IMR-90 (cell line): ENCODE data around the gene RIMBP2. TPM values are rescaled to one million over a fixed set of nuclear protein-coding genes. Genes with fewer than 3 reads are reported as not detected.

ENCODE experiments used
- ATAC-seq: fragments of 200-7000 bp; cut with Tn5 transposase; 2 replicates; pipeline ENCODE4 v1.9.1; 2020; ENCODE audit warnings: low read depth, mild to moderate bottlenecking, moderate library complexity
- BruUV-seq: library from RNA; stranded (reverse); fragments of 400-500 nt; replicated peaks from 2 replicates; lab custom pipeline; 2021; lab: Mats Ljungman, UMichigan
- CTCF ChIA-PET: fragments of 300-600 bp; formaldehyde crosslinking; extraction: SDS; loops from one replicate; lab custom pipeline; 2021; ENCODE audit warnings: antibody characterized with exemption; lab: Yijun Ruan, JAX
- POLR2A ChIA-PET: fragments of 300-600 bp; sonication (Branson Sonifier 250); formaldehyde crosslinking; loops from one replicate; lab custom pipeline; 2022; ENCODE audit warnings: antibody characterized with exemption; ENCODE audit not compliant: unreplicated experiment; lab: Charles Lee
- DNase-seq: peaks from one replicate; pipeline ENCODE4 v3.0.0; 2013
- H2AFZ ChIP-seq: replicated peaks from 2 replicates; pipeline ENCODE3; 2013; ENCODE audit warnings: low read length, mild to moderate bottlenecking; ENCODE audit not compliant: poor library complexity
- H2AK5ac ChIP-seq: 2 replicates; pipeline ENCODE4 v1.6.1; 2013; ENCODE audit warnings: low read depth, low read length, inconsistent platforms
- H2AK9ac ChIP-seq: replicated peaks from 2 replicates; pipeline ENCODE3; 2013; ENCODE audit warnings: mild to moderate bottlenecking, low read depth, low read length, moderate library complexity; ENCODE audit not compliant: poor library complexity
- H2BK120ac ChIP-seq: 2 replicates; pipeline ENCODE4 v1.6.1; 2013; ENCODE audit warnings: low read depth, low read length, inconsistent platforms
- H2BK15ac ChIP-seq: 3 replicates; pipeline ENCODE4 v1.6.1; 2013; ENCODE audit warnings: low read depth, low read length, inconsistent platforms
- H2BK20ac ChIP-seq: 2 replicates; pipeline ENCODE4 v1.6.1; 2013; ENCODE audit warnings: low read depth, mild to moderate bottlenecking, inconsistent platforms, low read length, moderate library complexity
- H2BK5ac ChIP-seq: 2 replicates; pipeline ENCODE4 v1.6.1; 2013; ENCODE audit warnings: mild to moderate bottlenecking, low read depth, low read length, inconsistent platforms; ENCODE audit not compliant: poor library complexity, severe bottlenecking
- H3K14ac ChIP-seq: replicated peaks from 2 replicates; pipeline ENCODE4 v1.6.1; 2013; ENCODE audit warnings: low read depth, low read length, inconsistent platforms
- H3K18ac ChIP-seq: 2 replicates; pipeline ENCODE4 v1.6.1; 2013; ENCODE audit warnings: low read depth, low read length, control low read depth
- H3K23ac ChIP-seq: 2 replicates; pipeline ENCODE4 v1.6.1; 2013; ENCODE audit warnings: low read depth, low read length, inconsistent platforms
- H3K27ac ChIP-seq: 2 replicates; pipeline ENCODE4 v1.5.1; 2013; ENCODE audit warnings: mild to moderate bottlenecking, control low read depth, low read length; ENCODE audit not compliant: insufficient read depth
- H3K27me3 ChIP-seq: 2 replicates; pipeline ENCODE4 v1.6.1; 2013; ENCODE audit warnings: low read length; ENCODE audit not compliant: control insufficient read depth, insufficient read depth
- H3K36me3 ChIP-seq: 2 replicates; pipeline ENCODE4 v1.6.1; 2013; ENCODE audit warnings: low read length, mixed read lengths; ENCODE audit not compliant: control insufficient read depth, insufficient read depth
- H3K4ac ChIP-seq: 2 replicates; pipeline ENCODE4 v1.6.1; 2013; ENCODE audit warnings: low read depth, low read length, inconsistent platforms
- H3K4me1 ChIP-seq: 2 replicates; pipeline ENCODE4 v1.6.1; 2013; ENCODE audit warnings: low read length, mixed read lengths; ENCODE audit not compliant: control insufficient read depth, insufficient read depth
- H3K4me2 ChIP-seq: 2 replicates; pipeline ENCODE4 v1.6.1; 2013; ENCODE audit warnings: low read depth, mild to moderate bottlenecking, control low read depth, low read length, moderate library complexity
- H3K4me3 ChIP-seq: 2 replicates; pipeline ENCODE4 v1.5.1; 2013; ENCODE audit warnings: low read depth, mild to moderate bottlenecking, control low read depth, low read length, moderate library complexity; ENCODE audit not compliant: insufficient read depth
- H3K56ac ChIP-seq: 2 replicates; pipeline ENCODE4 v1.6.1; 2013; ENCODE audit warnings: low read length, inconsistent platforms; ENCODE audit not compliant: insufficient read depth; ENCODE audit errors: extremely low read depth
- H3K79me1 ChIP-seq, 2 experiments: 2 replicates each; pipeline ENCODE4 v1.6.1; 2013; ENCODE audit warnings: low read length in 2 of 2, inconsistent platforms in 1 of 2, low read depth in 1 of 2
- H3K9ac ChIP-seq: 2 replicates; pipeline ENCODE4 v1.6.1; 2013; ENCODE audit warnings: low read depth, low read length, control low read depth
- H3K9me1 ChIP-seq: 2 replicates; pipeline ENCODE4 v1.6.1; 2013; ENCODE audit warnings: low read length, inconsistent platforms; ENCODE audit not compliant: insufficient read depth
- H3K9me3 ChIP-seq: 2 replicates; pipeline ENCODE4 v1.6.1; 2013; ENCODE audit warnings: low read length; ENCODE audit not compliant: control insufficient read depth, insufficient read depth
- H4K20me1 ChIP-seq: 2 replicates; pipeline ENCODE4 v1.6.1; 2013; ENCODE audit warnings: low read length, inconsistent platforms; ENCODE audit not compliant: insufficient read depth
- H4K5ac ChIP-seq: 2 replicates; pipeline ENCODE4 v1.6.1; 2013; ENCODE audit warnings: mild to moderate bottlenecking, low read depth, low read length, control low read depth
- H4K8ac ChIP-seq, 2 experiments: 2 replicates each; pipeline ENCODE4 v1.6.1; 2013; ENCODE audit warnings: low read depth in 2 of 2, low read length in 2 of 2, control low read depth in 1 of 2, inconsistent platforms in 1 of 2
- H4K91ac ChIP-seq: 2 replicates; pipeline ENCODE4 v1.6.1; 2013; ENCODE audit warnings: low read depth, low read length, inconsistent platforms; ENCODE audit not compliant: insufficient read depth
- BHLHE40 ChIP-seq: fragments of 150-350 bp; IDR thresholded peaks from 2 replicates; pipeline ENCODE4 v1.6.1; 2016; ENCODE audit warnings: mild to moderate bottlenecking, low read depth, low read length
- CEBPB ChIP-seq: IDR thresholded peaks from 2 replicates; pipeline ENCODE4 v1.6.1; 2012; ENCODE audit warnings: low read depth, low read length, improper control_type of control experiment
- CHD1 ChIP-seq: IDR thresholded peaks from 2 replicates; pipeline ENCODE4 v1.6.1; 2012; ENCODE audit warnings: low read depth, low read length, improper control_type of control experiment
- CTCF ChIP-seq: conservative IDR thresholded peaks from 2 replicates; pipeline ENCODE4 v1.5.1; 2012; ENCODE audit warnings: mild to moderate bottlenecking, low read depth, low read length, improper control_type of control experiment
- ELK1 ChIP-seq: fragments of 150-350 bp; IDR thresholded peaks from 2 replicates; pipeline ENCODE4 v1.6.1; 2016; ENCODE audit warnings: low read depth, mild to moderate bottlenecking, low read length, moderate library complexity, borderline replicate concordance
- FOS ChIP-seq: fragments of 150-350 bp; IDR thresholded peaks from 2 replicates; pipeline ENCODE4 v1.6.1; 2016; ENCODE audit warnings: low read depth, low read length
- MAFK ChIP-seq: IDR thresholded peaks from 2 replicates; pipeline ENCODE4 v1.6.1; 2012; ENCODE audit warnings: low read depth, low read length, improper control_type of control experiment
- MAZ ChIP-seq: IDR thresholded peaks from 2 replicates; pipeline ENCODE4 v1.6.1; 2012; ENCODE audit warnings: low read depth, mild to moderate bottlenecking, low read length, improper control_type of control experiment, moderate library complexity, borderline replicate concordance
- MXI1 ChIP-seq: IDR thresholded peaks from 2 replicates; pipeline ENCODE4 v1.6.1; 2012; ENCODE audit warnings: low read depth, mild to moderate bottlenecking, low read length, moderate library complexity, borderline replicate concordance
- NFE2L2 ChIP-seq: fragments of 150-350 bp; IDR thresholded peaks from 2 replicates; pipeline ENCODE4 v1.6.1; 2016; ENCODE audit warnings: low read depth, mild to moderate bottlenecking, low read length
- POLR2A ChIP-seq: IDR thresholded peaks from 2 replicates; pipeline ENCODE4 v1.6.1; 2012; ENCODE audit warnings: mild to moderate bottlenecking, low read depth, low read length
- RAD21 ChIP-seq: IDR thresholded peaks from 2 replicates; pipeline ENCODE4 v1.6.1; 2012; ENCODE audit warnings: low read length, improper control_type of control experiment
- RCOR1 ChIP-seq: IDR thresholded peaks from 2 replicates; pipeline ENCODE4 v1.6.1; 2012; ENCODE audit warnings: mild to moderate bottlenecking, low read length, improper control_type of control experiment; ENCODE audit not compliant: insufficient replicate concordance
- RFX5 ChIP-seq: IDR thresholded peaks from 2 replicates; pipeline ENCODE4 v1.8.0; 2012; ENCODE audit warnings: low read depth, mild to moderate bottlenecking, low read length, moderate library complexity
- SMC3 ChIP-seq: fragments of 150-350 bp; IDR thresholded peaks from 2 replicates; pipeline ENCODE4 v1.6.1; 2016; ENCODE audit warnings: low read depth, mild to moderate bottlenecking, antibody characterized with exemption, low read length, moderate library complexity
- USF2 ChIP-seq: fragments of 150-350 bp; IDR thresholded peaks from 2 replicates; pipeline ENCODE4 v1.6.1; 2017; ENCODE audit warnings: mild to moderate bottlenecking, antibody characterized with exemption, low read length, low read depth
- WGBS, 2 experiments: methylation state at CpG; one replicate each; pipeline versions ENCODE4 v1.1.5 to v1.1.7; 2013; ENCODE audit warnings: missing lambda C conversion rate in 2 of 2; ENCODE audit not compliant: insufficient read length in 1 of 2; ENCODE audit errors: extremely low coverage in 2 of 2; 5-methylcytosine and 5-hydroxymethylcytosine counted together
- dilution Hi-C: fragments of 300-500 bp; cut with HindIII; formaldehyde crosslinking; loops from one replicate; pipeline ENCODE4 v1.14.3; 2018; ENCODE audit warnings: low sequenced_read_pairs; ENCODE audit not compliant: unreplicated experiment
- in situ Hi-C: fragments of 300-500 bp; cut with MboI; formaldehyde crosslinking; loops from 3 replicates; pipeline ENCODE4 v1.14.3; 2019; ENCODE audit warnings: low sequenced_read_pairs, inconsistent platforms, mixed read lengths
- intact Hi-C: fragments of 100-400 bp; cut with micrococcal nuclease; formaldehyde crosslinking; loops from 2 replicates; pipeline ENCODE4 v1.10.0; 2022
- polyA plus RNA-seq, 3 experiments: library from polyadenylated mRNA; depleted of rRNA; stranded (reverse); fragments of >200 nt; gene quantifications; 2 replicates each; pipeline ENCODE4 v1.2.3, GENCODE V29; 2012; ENCODE audit warnings: low replicate concordance in 1 of 3
- total RNA-seq: library from RNA; depleted of rRNA; stranded (reverse); fragments of >200 nt; gene quantifications from 2 replicates; pipeline ENCODE4 v1.2.3, GENCODE V29; 2012

RIMBP2 gene
- total and polyA plus RNA-seq, 2 of the 4 experiments (the other 2 are of a cell fraction): not detected

GRCh38 chr12:130425698-130426245 is 290.3 kb downstream of the RIMBP2 start:
- dilution Hi-C loops: no loop called here
- H3K27ac ChIP-seq: no peak overlapping the region
- TF ChIP-seq CTCF (no peak), RFX5 (no peak), RAD21 (no peak), SMC3 (no peak), BHLHE40 (no peak), USF2 (no peak), FOS (no peak), MAFK (no peak), MAZ (no peak), MXI1 (no peak), POLR2A (no peak), CHD1 (no peak), NFE2L2 (no peak), ELK1 (no peak), RCOR1 (no peak), CEBPB (no peak)
- no TSS peak for BruUV-seq
- H3K4me1 ChIP-seq: no peaks in the 10 kb centered on the region
- H4K20me1 ChIP-seq: no peaks in the 10 kb centered on the region
- H2BK15ac ChIP-seq: no peak overlapping the region
- no peak for ATAC-seq
- H2AK9ac ChIP-seq: no peak overlapping the region
- no peak overlapping the region for H2BK120ac ChIP-seq
- peaks cover 56% of the 10 kb centered on the region for H3K9me3 ChIP-seq
- H3K27me3 ChIP-seq: no peaks in the 10 kb centered on the region
- no peaks in the 10 kb centered on the region for H3K36me3 ChIP-seq
- intact Hi-C loops: no loop called here
- no peak overlapping the region for H3K18ac ChIP-seq
- no peak for DNase-seq
- H3K4me3 ChIP-seq: no peak overlapping the region
- in situ Hi-C loops: no loop called here
- H4K8ac ChIP-seq: no peak overlapping the region
- H3K14ac ChIP-seq: no peak overlapping the region
- CTCF ChIA-PET: no interaction called here
- H3K9me1 ChIP-seq: no peaks in the 10 kb centered on the region
- no peak overlapping the region for H3K9ac ChIP-seq
- no peak overlapping the region for H4K5ac ChIP-seq
- H3K79me1 ChIP-seq: no peaks in the 10 kb centered on the region
- H4K91ac ChIP-seq: no peak overlapping the region
- no peak overlapping the region for H2AK5ac ChIP-seq
- no peak overlapping the region for H2BK20ac ChIP-seq
- H3K23ac ChIP-seq: no peak overlapping the region
- 72% methylated on average over 11 of the region's 20 CpGs; no CpG with 5 or more reads in 1 of the 2 experiments for WGBS, 2 experiments
- no peak overlapping the region for H3K4ac ChIP-seq
- no peak overlapping the region for H2AFZ ChIP-seq
- no peak overlapping the region for H2BK5ac ChIP-seq
- H3K4me2 ChIP-seq: no peak overlapping the region
- POLR2A ChIA-PET: no interaction called here
- no peak overlapping the region for H3K56ac ChIP-seq
